Measurements from ENCODE around the gene GYG2.

GYG2 gene

DNA sequence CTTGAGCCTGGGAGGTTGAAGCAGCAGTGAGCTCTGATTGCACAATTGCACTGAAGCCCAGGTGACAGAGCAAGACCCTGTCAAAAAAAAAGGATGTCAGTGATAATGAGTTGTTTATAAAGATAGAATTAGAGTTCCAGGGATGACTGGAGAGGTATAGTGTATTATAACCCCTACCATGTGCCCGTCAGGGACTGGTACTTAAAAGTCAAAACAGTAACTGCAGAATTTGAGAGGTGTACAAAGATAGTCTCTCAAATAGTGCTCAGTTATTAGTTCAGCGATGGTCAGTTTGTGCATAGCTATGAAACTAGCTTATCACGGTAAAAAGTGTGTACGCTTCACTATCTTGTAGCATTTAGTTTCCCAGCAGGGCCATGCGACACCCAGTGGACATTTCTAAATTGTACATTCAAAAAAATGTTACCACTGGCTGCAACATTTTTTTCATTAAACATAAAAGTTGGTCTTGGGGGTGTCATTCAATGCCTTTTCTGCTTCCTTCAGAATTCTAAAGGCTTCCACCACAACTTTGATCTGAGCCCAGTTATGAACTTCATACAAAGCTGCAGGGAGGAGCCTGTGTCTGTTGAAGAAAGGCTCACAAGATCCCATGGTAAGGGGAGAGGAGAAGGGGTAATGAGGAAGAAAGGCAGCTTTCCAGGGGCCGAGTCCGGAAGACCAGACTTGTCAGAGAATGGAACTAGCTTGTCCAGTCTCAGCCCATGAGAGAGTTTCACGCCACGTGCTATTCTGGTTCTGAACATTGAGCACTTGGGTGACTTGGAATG, 9.2 kb upstream of the GYG2 start:
- peak; percentile 43 for DNase-seq

GRCh38 chrX:2820136-2820771, 8.5 kb upstream of the GYG2 start:
- no peak for DNase-seq

GRCh38 chrX:2823795-2824386, 4.8 kb upstream of the GYG2 start:
- DNase-seq = no peak

GRCh38 chrX:2824886-2825285, 3.8 kb upstream of the GYG2 start:
- no peak for DNase-seq

DNA sequence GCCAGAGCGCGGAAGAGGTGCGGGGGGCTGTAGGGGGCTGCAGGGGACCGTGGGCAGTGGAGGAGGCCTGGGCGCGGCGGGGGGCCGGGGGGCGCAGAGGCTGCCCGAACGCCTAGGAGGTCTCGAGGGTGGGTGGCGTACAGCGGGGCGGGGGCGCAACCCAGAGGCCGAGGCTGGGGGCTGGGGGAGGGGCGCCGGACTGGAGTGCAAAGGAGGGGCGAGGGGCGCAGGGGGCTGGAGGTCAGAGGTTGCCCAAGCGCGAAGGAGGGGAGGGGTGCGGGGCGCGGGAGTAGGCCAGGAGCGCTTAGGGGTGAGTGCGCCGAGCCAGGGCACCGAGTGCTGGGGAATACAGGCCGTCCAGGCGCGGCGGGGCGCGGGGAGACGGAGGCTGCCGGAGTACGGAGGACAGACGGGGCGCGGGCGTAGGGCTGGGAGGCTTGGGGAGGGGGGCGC, 255 bp downstream of the GYG2 start:
- no peak for DNase-seq

DNA sequence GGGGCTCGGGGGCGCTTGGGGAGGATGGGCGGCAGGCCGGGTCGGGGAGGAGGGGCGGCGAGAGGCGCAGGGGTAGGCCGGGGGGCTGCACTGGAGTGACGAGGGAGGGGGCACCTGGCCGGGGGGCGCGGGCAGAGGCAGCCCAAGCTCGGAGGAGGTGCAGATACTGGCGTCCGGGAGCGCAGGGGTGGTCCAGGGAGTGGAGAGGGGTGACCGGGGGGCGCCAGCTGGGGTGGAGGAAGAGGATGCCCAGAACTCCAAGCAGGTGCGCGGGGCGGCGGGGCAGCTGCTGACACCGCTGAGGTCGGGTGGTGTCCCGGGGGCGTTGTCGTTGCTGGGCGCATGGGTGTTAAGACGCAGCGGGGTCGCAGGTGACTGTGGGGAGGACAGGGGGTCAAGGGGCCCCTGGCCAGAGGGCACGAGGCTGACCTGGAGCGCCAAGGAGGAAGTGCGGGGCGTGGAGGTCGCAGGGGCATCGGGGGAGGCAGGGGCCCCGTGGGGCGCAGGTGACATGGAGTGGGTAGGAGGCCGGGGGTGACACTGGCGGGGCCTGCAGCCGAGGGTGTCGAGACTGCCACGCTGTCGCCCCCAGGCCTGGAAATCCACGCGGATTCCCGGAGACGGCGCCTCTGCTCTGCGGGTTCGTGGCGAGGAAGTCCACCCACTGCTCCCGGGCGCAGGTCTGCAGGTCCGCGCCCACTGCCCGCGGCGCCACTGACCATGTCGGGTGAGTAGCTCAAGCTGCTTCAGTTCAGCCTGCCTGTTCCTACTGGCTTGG, 928 bp downstream of the GYG2 start:
- DNase-seq = no peak

DNA sequence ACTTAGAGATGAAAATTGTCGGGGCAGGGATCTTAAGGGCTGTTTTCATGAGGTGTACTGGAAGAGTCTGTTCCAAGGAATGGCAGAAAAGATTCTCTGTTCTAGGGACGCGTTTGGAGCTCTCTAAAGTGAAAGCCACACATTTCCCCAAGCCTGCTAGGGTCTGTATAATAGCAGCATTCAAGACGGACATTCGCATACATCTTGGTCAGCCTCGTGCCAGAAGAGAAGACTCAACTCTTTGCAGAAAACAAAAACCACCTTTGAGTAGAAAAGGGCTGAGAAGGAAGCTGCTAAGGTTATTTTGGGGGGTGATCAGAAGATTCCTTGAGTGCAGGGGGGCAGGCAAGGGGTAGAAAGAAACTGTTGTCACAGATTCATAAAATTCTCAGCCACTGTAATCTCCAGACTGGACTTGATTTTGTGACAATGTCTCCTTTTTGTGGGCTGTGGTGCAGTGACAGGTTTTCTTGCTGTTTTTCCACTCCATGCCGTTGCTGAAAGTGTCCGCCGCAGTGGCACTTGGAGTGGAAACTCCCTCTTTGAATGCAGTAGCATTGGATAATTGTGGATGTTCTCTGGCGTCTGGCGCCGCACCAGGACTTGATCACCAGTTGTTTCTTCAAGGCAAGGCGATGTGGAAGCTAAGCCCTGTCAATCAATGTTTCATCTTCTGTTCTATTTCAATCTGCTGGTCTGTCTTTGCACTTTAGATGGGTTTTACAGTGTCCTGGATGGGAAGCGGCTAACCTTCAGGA, 2.9 kb downstream of the GYG2 start:
- DNase-seq = no peak

DNA sequence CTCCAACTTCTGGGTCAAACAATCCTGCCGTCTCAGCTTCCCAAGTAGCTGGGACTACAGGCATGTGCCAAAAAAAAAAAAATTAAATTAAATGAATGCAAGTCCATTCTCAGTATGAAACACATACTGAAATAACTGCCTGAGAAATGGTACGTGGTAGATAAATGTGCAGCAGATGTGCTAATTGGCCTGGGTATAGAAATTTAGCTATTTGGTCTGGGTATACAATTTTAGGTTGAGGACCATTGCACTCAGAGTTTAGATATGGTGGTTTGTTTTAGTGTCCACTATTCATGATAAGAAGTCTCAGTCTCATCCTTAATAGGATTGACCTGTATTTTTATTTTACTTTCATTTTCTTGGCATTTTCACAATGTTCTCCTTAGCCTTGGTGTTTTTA, 9.2 kb downstream of the GYG2 start:
- no peak for DNase-seq

GRCh38 chrX:2840961-2841360, 12.2 kb downstream of the GYG2 start:
- no peak for DNase-seq

- no peak for DNase-seq
Measured at GRCh38 chrX:2841537-2841936, 12.8 kb downstream of the GYG2 start.

GRCh38 chrX:2846992-2847391, 18.3 kb downstream of the GYG2 start:
- DNase-seq = no peak

DNA sequence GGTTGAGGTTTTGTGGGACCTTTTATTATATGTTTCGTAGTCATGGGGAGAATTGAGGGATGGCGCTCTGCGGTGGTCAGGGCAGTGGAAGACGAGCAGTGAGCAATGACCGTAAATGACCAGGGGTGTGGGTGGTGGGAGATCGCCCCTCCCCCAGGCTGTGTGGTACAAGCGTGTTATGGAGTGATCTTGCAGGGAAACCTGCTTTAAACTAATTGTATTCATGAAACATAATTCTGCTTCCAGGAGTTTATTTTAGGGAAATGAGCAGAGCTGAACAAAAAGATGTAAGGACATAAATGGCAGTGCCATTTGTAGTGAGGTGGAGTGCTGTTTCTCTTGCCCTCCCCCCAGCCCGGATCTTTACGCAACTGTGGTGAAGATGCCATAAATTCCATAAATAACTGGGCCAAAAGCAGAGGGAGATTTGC, 20.2 kb downstream of the GYG2 start:
- no peak for DNase-seq

- no peak for DNase-seq
Measured at GRCh38 chrX:2854918-2855317, 26.2 kb downstream of the GYG2 start.

DNA sequence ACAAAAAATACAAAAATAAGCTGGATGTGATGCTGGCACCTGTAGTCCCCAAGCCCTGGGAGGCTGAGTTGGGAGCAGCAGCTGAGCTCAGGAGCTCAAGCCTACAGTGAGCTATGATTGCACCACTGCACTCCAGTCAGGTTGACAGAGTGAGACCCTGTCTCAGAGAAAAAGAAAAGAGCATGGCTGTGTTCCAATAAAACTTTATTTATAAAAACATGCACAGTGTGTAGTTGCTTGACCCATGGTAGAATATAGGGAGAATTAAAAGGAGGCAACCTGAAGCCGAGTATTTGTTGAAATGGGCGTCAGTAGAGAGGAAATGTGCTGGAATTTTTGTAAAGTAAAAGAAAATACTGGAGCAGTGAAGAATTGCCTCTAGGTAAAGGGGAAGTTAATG, 27.0 kb downstream of the GYG2 start:
- DNase-seq = no peak

DNA sequence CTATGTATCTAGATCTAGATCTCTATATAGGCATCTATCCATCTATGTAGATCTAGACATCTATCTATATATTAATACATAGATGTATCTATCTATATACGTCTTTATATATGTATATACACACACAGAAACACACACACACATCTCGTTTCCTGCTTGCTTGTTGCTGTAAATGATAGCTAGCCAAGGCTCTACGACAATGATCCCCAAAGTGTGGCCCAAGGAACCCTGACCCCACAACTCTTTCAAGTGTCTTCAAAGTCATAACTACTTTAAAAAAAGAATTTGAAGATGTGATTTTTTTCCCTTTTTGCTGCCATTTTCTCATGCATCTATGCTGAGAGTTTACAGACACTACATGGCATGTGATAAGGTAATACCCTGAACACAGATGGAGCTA, 28.8 kb downstream of the GYG2 start:
- no peak for DNase-seq

GRCh38 chrX:2859197-2859797, 30.6 kb downstream of the GYG2 start:
- no peak for DNase-seq

DNA sequence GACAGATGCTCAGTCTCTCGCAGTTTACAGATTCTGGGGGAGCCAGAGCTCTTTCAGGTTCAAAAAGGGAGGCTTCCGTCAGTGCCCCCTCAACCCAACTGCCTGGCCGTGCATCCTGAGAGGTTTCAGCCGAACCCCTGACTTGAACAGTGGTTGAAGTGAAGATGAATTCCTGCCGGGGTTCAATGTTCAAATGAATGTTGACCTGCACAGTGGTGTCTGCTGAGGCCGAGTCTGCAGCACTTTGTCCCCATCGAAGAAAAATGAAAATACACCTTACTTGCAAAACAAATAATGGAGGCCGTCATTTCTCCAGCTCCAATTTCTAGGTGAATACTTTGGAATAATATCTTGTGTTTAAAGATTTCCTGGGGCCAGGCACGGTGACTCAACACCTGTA, 33.7 kb downstream of the GYG2 start:
- DNase-seq = no peak

- DNase-seq = no peak
Measured at GRCh38 chrX:2863646-2864045, 34.9 kb downstream of the GYG2 start.

GRCh38 chrX:2867206-2867605, 38.5 kb downstream of the GYG2 start:
- no peak for DNase-seq

DNA sequence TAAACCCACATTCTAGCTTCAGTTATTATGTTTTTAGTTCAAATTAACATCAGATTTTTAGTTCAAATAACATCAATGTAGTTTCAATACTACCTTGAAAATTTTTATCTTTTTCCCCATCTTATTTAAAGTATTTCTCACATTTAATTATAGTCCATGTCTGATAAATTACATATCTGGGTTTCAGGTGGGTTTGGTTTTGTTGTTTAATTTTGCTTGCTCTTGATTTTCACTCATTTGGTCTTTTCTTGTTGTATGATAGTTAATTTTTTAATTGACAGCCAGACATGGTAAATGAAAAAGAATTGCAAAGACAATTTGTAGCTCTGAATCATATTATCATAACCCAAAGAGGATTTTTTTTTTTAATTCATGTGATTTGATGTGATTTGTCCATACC, 41.9 kb downstream of the GYG2 start:
- no peak for DNase-seq

- no peak for DNase-seq
Measured at GRCh38 chrX:2871831-2872230, 43.1 kb downstream of the GYG2 start.

DNA sequence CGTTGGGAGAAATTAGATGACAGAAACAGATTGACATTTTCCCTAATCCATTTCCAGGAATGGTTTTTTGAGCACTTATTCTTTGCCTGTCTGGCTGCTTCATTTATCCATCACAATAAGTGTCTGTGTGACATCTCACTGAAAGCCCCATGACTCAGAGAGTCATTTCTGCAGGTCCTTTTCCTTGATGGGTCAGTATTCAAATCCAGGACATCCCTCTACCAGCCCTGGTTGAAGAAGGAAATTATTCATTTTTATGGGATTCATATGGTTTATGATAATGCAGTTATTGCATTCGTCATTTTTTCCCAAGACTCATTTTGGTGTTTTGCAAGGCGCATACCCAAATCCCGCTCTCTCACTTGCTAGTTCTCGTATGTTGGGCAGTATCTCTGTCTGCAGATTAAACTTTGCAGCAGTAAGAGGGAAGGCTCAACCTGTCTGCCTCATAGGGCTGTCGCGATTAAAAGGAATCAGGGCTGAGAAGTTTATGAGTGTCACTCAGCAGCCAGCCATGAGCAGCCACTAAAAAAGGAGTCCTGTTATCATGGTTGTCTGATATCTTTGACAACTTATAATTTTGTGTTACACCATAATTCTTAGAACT, 44.0 kb downstream of the GYG2 start:
- DNase-seq = no peak

Measured in RPMI8226 (cell line).